Prostate gland (tissue), 2 donors: ENCODE measurements around the gene ZNF620. TPM values are rescaled to one million over a fixed set of nuclear protein-coding genes. Genes with fewer than 3 reads are reported as not detected.

Source experiments
- DNase-seq: peaks from one replicate; pipeline ENCODE4 v3.0.0-alpha.2; 2019; ENCODE audit warnings: low spot score
- H3K27ac ChIP-seq, 2 donors: fragments of 200-600 bp; sonication (generic); 2 replicates each; pipeline ENCODE4 v1.5.1; 2017 to 2019
- H3K27me3 ChIP-seq: fragments of 200-600 bp; sonication (generic); replicated peaks from 2 replicates; pipeline ENCODE4 v1.5.1; 2019; ENCODE audit not compliant: insufficient read depth
- H3K36me3 ChIP-seq, 2 donors: fragments of 200-600 bp; sonication (generic); 1 replicate in 1 of 2; 2 replicates in 1 of 2; pipeline versions ENCODE4 v1.5.1 to v1.8.1; 2017 to 2019
- H3K4me1 ChIP-seq: fragments of 200-600 bp; sonication (generic); replicated peaks from 2 replicates; pipeline ENCODE4 v1.5.1; 2019
- H3K4me3 ChIP-seq, 2 donors: fragments of 200-600 bp; sonication (generic); 2 replicates each; pipeline ENCODE4 v1.5.1; 2017 to 2019
- H3K9me3 ChIP-seq: fragments of 200-600 bp; sonication (generic); 2 replicates; pipeline ENCODE4 v1.5.1; 2017
- CTCF ChIP-seq, 4 experiments: fragments of 200-600 bp in 2 of 4; fragments of 450-650 bp in 2 of 4; sonication (generic) in 2 of 4; IDR thresholded peaks; 1 replicate in 3 of 4; 2 replicates in 1 of 4; pipeline ENCODE4 v1.5.1; 2016 to 2019; ENCODE audit warnings: antibody characterized with exemption in 4 of 4, mild to moderate bottlenecking in 2 of 4, moderate library complexity in 2 of 4
- POLR2A ChIP-seq: fragments of 450-650 bp; IDR thresholded peaks from one replicate; pipeline ENCODE4 v1.6.1; 2016; ENCODE audit warnings: antibody characterized with exemption, mild to moderate bottlenecking
- POLR2AphosphoS5 ChIP-seq: sonication (generic); formaldehyde crosslinking; IDR thresholded peaks from one replicate; pipeline ENCODE4 v1.6.1; 2017; ENCODE audit warnings: antibody characterized with exemption
- WGBS: methylation state at CpG from one replicate; pipeline ENCODE4 v1.1.5; 2018; 5-methylcytosine and 5-hydroxymethylcytosine counted together
- intact Hi-C: fragments of 100-400 bp; cut with DNase I; formaldehyde crosslinking; loops from one replicate; pipeline ENCODE4 v1.14.2; 2022
- total RNA-seq, 2 donors: library from RNA; depleted of rRNA; stranded (reverse); fragments of >200 nt; gene quantifications; one replicate each; pipeline ENCODE4 v1.1.0, GENCODE V29; 2016

The ZNF620 gene
- total RNA-seq, 2 donors from 2014 or later, result 4.0 to 4.3 TPM

- Histone ChIP-seq H3K36me3 (no peaks in the 10 kb centered on the region), H3K4me3 (no peak overlapping the region), H3K27ac (no peak overlapping the region), H3K9me3 (no peaks in the 10 kb centered on the region), H3K27me3 (no peaks in the 10 kb centered on the region), H3K4me1 (no peaks in the 10 kb centered on the region)
- no peak for TF ChIP-seq CTCF (IDR thresholded peaks at IDR 0.05)
- no peak for TF ChIP-seq POLR2AphosphoS5
- no peak for TF ChIP-seq POLR2A
- 95% methylated on average over 1 of the region's 1 CpG for WGBS
- DNase-seq, result no peak
- intact Hi-C loops, result no loop called here
Observed at GRCh38 chr3:40499952-40500351, 5.9 kb upstream of the ZNF620 start.

GRCh38 chr3:40502034-40502433 lies 3.8 kb upstream of the ZNF620 start:
- Histone ChIP-seq H3K4me1 (no peaks in the 10 kb centered on the region), H3K27me3 (no peaks in the 10 kb centered on the region), H3K27ac (no peak overlapping the region), H3K9me3 (no peaks in the 10 kb centered on the region), H3K36me3 (no peaks in the 10 kb centered on the region), H3K4me3 (no peak overlapping the region)
- 98% methylated on average over 2 of the region's 2 CpGs for WGBS
- intact Hi-C loops, result no loop called here
- DNase-seq, result no peak
- no peak for TF ChIP-seq POLR2A
- no peak for TF ChIP-seq CTCF (IDR thresholded peaks at IDR 0.05)
- TF ChIP-seq POLR2AphosphoS5, result no peak

GRCh38 chr3:40504636-40505430 lies 1.0 kb upstream of the ZNF620 start:
- Histone ChIP-seq H3K9me3 (no peaks in the 10 kb centered on the region), H3K36me3 (no peaks in the 10 kb centered on the region), H3K27ac (peak overlapping the region in 1 of 2 donors; percentile 63), H3K4me1 (no peaks in the 10 kb centered on the region), H3K4me3 (no peak overlapping the region), H3K27me3 (no peaks in the 10 kb centered on the region)
- TF ChIP-seq POLR2AphosphoS5, result peak; percentile 10
- TF ChIP-seq CTCF (IDR thresholded peaks at IDR 0.05), result no peak
- WGBS, result 66% methylated on average over 5 of the region's 5 CpGs
- intact Hi-C loops, result no loop called here
- no peak for DNase-seq

GRCh38 chr3:40511031-40511718 lies 5.3 kb downstream of the ZNF620 start:
- Histone ChIP-seq H3K9me3 (no peaks in the 10 kb centered on the region), H3K27me3 (no peaks in the 10 kb centered on the region), H3K27ac (no peak overlapping the region), H3K36me3 (peaks cover 0 to 6% of the 10 kb centered on the region in 2 donors), H3K4me3 (no peak overlapping the region), H3K4me1 (no peaks in the 10 kb centered on the region)
- TF ChIP-seq POLR2A (no peak), CTCF (IDR thresholded peaks at IDR 0.05) (no peak), POLR2AphosphoS5 (no peak)
- WGBS, result 100% methylated on average over 1 of the region's 1 CpG
- intact Hi-C loops, result no loop called here
- DNase-seq, result no peak

- Histone ChIP-seq H3K27ac (no peak overlapping the region), H3K4me3 (no peak overlapping the region), H3K9me3 (no peaks in the 10 kb centered on the region), H3K4me1 (no peaks in the 10 kb centered on the region), H3K36me3 (peaks cover 0 to 6% of the 10 kb centered on the region in 2 donors), H3K27me3 (no peaks in the 10 kb centered on the region)
- no peak for DNase-seq
- WGBS, result 92% methylated on average over 5 of the region's 5 CpGs
- intact Hi-C loops, result no loop called here
- TF ChIP-seq POLR2AphosphoS5 (no peak), POLR2A (no peak), CTCF (IDR thresholded peaks at IDR 0.05) (no peak)
Observed at GRCh38 chr3:40516201-40516600, 10.4 kb downstream of the ZNF620 start.
